ENCODE data around the gene ZFR2.

Gene ZFR2

DNA sequence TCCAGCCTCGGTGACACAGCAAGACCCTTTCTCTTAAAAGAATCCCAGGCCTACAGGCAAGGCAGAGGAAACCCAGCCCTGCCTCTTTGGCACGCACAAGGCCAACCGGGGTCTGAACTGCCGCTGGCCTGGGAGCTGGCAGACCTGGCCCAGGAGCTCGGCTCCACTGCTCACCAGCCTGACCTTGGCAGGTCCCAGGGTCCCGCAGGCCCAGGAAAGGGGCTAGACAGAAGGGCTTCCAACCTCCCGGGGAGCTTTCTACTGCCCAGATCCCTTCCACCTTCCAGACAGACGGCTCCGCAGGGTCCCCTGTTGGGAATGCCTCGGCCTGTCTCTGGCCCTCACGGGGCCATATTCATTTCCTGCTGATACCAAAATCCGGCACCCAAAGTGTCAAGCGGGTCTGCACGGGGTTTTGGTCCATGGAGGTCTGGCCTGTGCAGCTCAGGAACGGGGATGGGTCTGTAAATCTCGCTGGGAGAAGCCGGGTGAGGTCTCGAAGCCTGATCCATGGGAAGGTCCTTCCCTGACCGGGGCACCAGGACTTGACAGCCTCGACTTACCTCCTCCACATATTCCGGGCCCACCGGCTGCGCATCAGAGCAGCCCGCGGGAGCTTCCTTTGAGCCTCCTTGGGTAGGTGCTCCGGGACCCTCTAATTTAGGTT lies 46.0 kb downstream of the ZFR2 start:
- TF ChIP-seq, protein P1, sequence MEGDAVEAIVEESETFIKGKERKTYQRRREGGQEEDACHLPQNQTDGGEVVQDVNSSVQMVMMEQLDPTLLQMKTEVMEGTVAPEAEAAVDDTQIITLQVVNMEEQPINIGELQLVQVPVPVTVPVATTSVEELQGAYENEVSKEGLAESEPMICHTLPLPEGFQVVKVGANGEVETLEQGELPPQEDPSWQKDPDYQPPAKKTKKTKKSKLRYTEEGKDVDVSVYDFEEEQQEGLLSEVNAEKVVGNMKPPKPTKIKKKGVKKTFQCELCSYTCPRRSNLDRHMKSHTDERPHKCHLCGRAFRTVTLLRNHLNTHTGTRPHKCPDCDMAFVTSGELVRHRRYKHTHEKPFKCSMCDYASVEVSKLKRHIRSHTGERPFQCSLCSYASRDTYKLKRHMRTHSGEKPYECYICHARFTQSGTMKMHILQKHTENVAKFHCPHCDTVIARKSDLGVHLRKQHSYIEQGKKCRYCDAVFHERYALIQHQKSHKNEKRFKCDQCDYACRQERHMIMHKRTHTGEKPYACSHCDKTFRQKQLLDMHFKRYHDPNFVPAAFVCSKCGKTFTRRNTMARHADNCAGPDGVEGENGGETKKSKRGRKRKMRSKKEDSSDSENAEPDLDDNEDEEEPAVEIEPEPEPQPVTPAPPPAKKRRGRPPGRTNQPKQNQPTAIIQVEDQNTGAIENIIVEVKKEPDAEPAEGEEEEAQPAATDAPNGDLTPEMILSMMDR (conservative IDR thresholded peaks at IDR 0.05; ENCODE audit: low read depth, low read length): no peak
- no peak overlapping the region for H3K4me3 ChIP-seq (ENCODE audit: low read depth, low read length)
- DNase-seq (ENCODE audit: low read depth): no peak

DNA sequence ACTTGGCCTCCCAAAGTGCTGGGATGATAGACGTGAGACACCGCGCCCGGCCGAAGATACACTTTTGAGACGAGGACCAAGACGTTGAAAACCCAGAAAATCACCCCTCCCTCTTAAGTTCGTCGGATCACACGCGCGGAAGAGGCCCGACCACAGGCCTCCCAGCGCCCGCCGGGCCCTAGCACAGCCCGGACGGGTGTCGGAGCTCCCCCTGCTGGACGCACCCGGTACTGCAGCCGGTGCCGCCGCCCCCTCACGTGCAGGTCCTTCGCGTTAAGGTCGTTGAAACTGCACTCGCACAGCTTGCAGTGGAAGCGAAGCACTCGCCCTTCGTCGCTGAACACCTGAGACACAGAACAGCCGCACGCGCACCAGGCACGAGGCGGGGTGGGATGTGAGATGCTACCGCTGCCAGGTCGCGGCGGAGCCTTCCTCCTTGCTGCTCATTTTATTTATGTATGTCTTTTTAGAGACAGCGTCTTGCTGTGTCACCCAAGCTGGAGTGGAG lies 46.9 kb downstream of the ZFR2 start:
- peak; percentile 26 for DNase-seq (ENCODE audit: low read depth)
- TF ChIP-seq, protein P1 (conservative IDR thresholded peaks at IDR 0.05; ENCODE audit: low read depth, low read length): peak; percentile 83
- H3K4me3 ChIP-seq (ENCODE audit: low read depth, low read length): no peak overlapping the region

DNA sequence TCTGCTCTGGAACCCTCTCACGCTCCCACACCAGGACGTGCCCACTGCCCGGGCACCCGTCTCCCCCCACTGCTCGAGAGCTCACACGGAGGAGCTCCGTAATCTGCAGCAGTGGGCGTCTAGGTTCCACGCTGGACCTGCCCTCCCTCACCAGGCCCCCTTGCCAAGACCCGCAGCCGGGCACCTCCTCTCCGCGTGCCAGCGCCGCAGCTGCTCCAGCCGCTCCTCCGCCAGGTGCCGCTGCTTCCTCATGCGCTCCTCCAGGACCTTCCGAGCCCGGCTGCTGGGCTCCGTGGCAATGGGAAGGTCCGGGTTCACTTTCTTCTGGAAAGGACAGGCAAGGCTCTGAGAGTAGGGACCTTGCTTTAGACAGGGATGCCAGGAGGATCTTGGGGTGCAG lies 47.7 kb downstream of the ZFR2 start:
- H3K4me3 ChIP-seq (ENCODE audit: low read depth, low read length): no peak overlapping the region
- TF ChIP-seq, protein P1 (conservative IDR thresholded peaks at IDR 0.05; ENCODE audit: low read depth, low read length): no peak
- DNase-seq (ENCODE audit: low read depth): no peak

DNA sequence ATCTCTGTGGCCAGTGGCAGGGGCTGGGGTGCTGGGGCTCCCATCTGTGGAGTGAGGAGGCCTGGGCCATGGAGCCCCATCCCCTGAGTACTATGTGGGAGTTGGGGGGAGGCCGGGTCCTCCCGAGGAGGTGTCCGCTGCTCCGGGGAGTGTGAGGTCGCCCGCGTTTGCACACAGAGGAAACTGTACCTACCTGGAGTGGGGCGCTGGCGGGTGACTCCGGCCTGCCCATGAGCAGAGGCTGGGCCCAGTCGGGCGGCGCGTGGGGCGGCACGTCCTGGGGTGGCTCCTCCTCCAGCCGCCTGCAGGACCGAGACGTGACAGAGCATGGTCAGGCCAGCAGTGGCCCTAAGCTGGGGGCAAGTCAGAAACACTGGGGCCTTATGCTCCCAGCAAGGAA lies 48.8 kb downstream of the ZFR2 start:
- H3K4me3 ChIP-seq (ENCODE audit: low read depth, low read length): no peak overlapping the region
- DNase-seq (ENCODE audit: low read depth): no peak
- TF ChIP-seq, protein P1 (conservative IDR thresholded peaks at IDR 0.05; ENCODE audit: low read depth, low read length): no peak

DNA sequence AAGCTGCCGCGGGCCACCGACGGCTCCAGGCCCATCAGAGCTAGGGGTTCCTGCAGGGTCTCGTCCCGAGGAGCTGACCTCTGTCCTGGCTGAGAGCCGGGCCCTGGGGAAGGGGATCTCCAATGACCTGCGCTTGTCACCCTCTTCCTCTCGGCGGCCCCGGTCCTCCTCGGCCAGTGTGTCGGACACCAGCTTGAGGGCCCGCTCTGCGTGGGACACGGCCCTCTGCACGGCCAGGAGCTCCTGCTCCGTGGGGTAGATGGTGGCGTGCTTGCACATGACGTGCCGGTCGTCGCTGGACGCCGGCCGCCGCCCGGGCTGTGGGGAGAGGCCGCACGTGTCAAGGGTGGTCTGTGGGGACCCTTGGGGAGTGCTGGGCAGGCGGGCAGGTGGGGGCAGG lies 49.9 kb downstream of the ZFR2 start:
- TF ChIP-seq, protein P1 (conservative IDR thresholded peaks at IDR 0.05; ENCODE audit: low read depth, low read length): no peak
- no peak for DNase-seq (ENCODE audit: low read depth)
- H3K4me3 ChIP-seq (ENCODE audit: low read depth, low read length): no peak overlapping the region

DNA sequence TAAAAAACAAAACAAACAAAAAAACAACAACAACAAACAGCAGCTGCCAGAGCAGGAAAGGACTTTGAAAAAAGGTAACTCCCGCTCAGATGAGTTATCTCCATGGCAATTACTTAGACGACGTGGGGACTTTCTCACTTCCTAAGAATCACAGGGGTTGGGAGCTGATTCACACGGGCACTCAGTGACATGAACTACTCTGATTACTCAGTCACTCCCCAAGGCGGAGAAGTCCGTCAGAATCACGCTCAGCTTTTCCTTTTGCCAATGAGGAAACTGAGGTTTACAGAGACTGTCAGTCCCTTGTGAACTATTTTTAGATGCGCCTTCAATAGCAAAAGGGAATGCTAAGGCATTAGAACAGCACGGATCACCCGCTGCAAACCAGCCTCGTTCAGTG lies 50.4 kb downstream of the ZFR2 start:
- TF ChIP-seq, protein P1 (conservative IDR thresholded peaks at IDR 0.05; ENCODE audit: low read depth, low read length): no peak
- H3K4me3 ChIP-seq (ENCODE audit: low read depth, low read length): no peak overlapping the region
- peak; percentile 17 for DNase-seq (ENCODE audit: low read depth)

DNA sequence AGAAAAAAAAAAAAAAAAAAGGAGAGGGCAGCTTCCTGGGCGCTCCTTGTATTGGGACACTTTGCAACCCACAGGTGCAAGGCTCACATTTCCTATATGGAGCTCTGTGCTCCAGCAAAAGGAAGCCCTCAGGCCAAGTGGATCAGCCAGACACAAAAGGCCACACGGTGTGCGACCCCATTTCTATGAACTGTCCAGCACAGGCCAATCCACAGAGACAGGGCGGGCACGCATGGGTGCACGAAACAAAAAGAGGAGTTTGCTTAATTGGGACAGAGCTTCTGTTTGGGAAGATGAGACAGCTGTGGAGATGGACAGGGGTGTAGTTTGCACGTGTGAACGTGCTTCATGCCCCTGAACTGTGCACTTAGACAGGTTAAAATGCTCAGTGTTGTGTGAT lies 51.1 kb downstream of the ZFR2 start:
- TF ChIP-seq, protein P1 (conservative IDR thresholded peaks at IDR 0.05; ENCODE audit: low read depth, low read length): no peak
- H3K4me3 ChIP-seq (ENCODE audit: low read depth, low read length): no peak overlapping the region

More for the DNA sequence above, 51.1 kb downstream of the ZFR2 start:
- no peak for DNase-seq (ENCODE audit: low read depth)
